Mesothelial cell of epicardium (in vitro differentiated cells): ENCODE data around the gene CPLANE2. TPM values are rescaled to one million over a fixed set of nuclear protein-coding genes. Genes with fewer than 3 reads are reported as not detected.
A peak's percentile ranks its signal among the peaks of the same experiment; 100 is the strongest.

ENCODE experiments used
- DNase-seq, 2 experiments: peaks; one replicate each; pipeline ENCODE4 v3.0.0; 2021; ENCODE audit warnings: low spot score in 2 of 2; ENCODE audit not compliant: unreplicated experiment in 2 of 2
- H3K27ac Mint-ChIP-seq: 2 replicates; pipeline ENCODE4 v1.8.0; 2021; ENCODE audit warnings: mixed read lengths
- H3K27me3 Mint-ChIP-seq: 2 replicates; pipeline ENCODE4 v1.8.0; 2021; ENCODE audit warnings: low read depth, mixed read lengths
- H3K36me3 Mint-ChIP-seq: 2 replicates; pipeline ENCODE4 v1.8.0; 2021; ENCODE audit warnings: mixed read lengths
- H3K4me1 Mint-ChIP-seq: 2 replicates; pipeline ENCODE4 v1.8.0; 2021; ENCODE audit warnings: mixed read lengths
- H3K4me3 Mint-ChIP-seq: 2 replicates; pipeline ENCODE4 v1.8.0; 2021; ENCODE audit warnings: mild to moderate bottlenecking, moderate library complexity, mixed read lengths
- H3K9me3 Mint-ChIP-seq: 2 replicates; pipeline ENCODE4 v1.8.0; 2021; ENCODE audit warnings: mixed read lengths
- total RNA-seq: library from RNA; stranded (reverse); gene quantifications from 3 replicates; pipeline ENCODE4 v1.2.1, GENCODE V29; 2021
- TF ChIP-seq, protein P1 (sequence below): fragments of 200-600 bp; sonication (generic); IDR thresholded peaks from one replicate; pipeline ENCODE4 v1.5.0; 2021; ENCODE audit warnings: antibody characterized with exemption; ENCODE audit not compliant: unreplicated experiment

Gene CPLANE2
- total RNA-seq, 1 donor from 2014 or later, result 10.7 TPM

DNA sequence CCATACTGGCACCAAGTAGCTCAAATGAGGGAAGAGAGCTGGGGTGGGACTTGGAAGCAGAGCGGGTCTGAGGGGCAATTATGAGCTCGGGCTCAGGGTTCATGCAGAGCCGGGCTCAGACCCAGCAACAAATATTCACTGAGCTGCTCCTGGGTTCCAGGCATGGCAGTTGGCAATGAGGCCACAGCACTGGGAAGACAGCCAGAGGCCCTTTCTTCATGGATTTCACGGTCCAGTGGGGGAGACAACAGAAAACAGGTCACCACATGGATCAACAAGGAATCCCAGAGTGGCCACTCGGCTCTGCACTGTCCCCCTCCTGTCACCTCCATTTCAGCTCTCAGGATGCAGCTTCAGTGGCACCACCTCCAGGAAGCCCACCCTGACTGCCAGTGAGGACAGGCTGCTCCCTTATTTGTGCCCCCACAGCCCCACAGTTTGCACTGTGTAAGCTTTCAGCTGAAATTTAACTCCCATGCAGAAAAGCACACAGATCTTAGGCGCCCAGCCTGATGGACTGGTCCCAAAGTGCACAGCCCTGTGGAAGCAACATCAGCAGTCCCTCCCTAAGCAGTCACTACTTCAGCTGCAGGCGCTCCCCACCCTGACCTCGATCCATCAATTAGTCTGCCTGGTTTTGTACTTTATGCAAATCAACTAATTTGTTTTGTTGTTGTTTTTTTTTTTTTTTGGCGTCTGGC, 46.9 kb downstream of the CPLANE2 start:
- Mint-ChIP-seq H3K4me3 (no peak overlapping the region), H3K4me1 (peaks cover 6% of the 10 kb centered on the region), H3K36me3 (no peaks in the 10 kb centered on the region), H3K9me3 (no peaks in the 10 kb centered on the region), H3K27ac (no peak overlapping the region), H3K27me3 (no peaks in the 10 kb centered on the region)
- TF ChIP-seq, protein P1, sequence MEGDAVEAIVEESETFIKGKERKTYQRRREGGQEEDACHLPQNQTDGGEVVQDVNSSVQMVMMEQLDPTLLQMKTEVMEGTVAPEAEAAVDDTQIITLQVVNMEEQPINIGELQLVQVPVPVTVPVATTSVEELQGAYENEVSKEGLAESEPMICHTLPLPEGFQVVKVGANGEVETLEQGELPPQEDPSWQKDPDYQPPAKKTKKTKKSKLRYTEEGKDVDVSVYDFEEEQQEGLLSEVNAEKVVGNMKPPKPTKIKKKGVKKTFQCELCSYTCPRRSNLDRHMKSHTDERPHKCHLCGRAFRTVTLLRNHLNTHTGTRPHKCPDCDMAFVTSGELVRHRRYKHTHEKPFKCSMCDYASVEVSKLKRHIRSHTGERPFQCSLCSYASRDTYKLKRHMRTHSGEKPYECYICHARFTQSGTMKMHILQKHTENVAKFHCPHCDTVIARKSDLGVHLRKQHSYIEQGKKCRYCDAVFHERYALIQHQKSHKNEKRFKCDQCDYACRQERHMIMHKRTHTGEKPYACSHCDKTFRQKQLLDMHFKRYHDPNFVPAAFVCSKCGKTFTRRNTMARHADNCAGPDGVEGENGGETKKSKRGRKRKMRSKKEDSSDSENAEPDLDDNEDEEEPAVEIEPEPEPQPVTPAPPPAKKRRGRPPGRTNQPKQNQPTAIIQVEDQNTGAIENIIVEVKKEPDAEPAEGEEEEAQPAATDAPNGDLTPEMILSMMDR, result no peak
- no peak for DNase-seq

DNA sequence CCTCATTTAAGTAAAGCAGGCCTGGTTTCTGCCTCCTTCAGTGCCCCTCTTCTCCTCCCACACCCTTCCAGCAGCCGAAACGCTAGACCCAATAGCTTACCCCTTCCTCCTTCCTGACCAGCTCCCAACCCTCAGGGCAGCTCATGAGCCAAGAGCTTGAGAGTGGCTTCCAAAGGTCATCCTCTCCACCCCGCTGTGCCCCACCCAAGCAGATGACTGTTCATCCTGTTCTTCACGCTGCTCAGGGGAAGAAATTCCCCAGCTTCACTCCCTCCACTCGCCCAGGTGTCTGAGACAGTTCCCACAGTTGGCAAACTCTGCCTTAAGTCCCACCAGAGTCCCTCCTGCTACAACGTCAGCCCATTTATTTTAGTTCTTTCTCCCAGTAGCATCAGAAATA, 48.0 kb downstream of the CPLANE2 start:
- Mint-ChIP-seq H3K36me3 (no peaks in the 10 kb centered on the region), H3K4me3 (no peak overlapping the region), H3K9me3 (no peaks in the 10 kb centered on the region), H3K27me3 (no peaks in the 10 kb centered on the region), H3K27ac (peak overlapping the region; percentile 11), H3K4me1 (peaks cover 8% of the 10 kb centered on the region)
- DNase-seq, result no peak
- TF ChIP-seq, protein P1, result no peak

DNA sequence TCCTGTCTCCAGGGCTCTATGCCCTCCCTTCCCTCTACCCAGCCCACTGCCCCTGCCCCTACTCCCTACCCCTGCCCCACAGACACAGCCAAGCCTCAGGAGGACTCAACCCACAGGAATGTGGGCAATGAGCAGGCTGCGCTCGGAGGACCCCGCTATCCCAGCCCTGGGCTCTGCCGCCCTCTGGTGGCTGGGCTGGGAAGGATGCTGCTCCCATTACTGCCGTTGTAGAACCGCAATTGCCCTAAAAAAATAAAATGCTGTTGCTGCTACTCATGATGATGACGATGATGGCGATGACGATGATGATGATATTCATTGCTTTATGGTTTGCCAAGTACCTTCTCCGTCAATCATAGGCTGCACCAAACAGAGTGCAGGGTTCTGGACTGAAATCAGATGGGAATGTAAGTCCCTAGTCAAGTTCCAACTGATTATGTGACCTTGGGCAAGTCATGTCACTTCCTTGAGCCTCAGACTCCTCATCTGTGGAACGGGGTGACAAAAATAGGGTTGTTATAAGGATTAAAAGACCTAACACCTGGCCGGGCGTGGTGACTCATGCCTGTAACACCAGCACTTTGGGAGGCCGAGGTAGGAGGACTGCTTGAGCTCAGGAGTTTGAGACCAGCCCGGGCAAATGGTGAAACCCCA, 49.1 kb downstream of the CPLANE2 start:
- no peak overlapping the region for H3K4me3 Mint-ChIP-seq
- DNase-seq, result peak; percentile 71 to 91
- H3K9me3 Mint-ChIP-seq, result no peaks in the 10 kb centered on the region
- TF ChIP-seq, protein P1, result peak; percentile 93
- peaks cover 15% of the 10 kb centered on the region for H3K4me1 Mint-ChIP-seq
- H3K27ac Mint-ChIP-seq, result no peak overlapping the region
- H3K27me3 Mint-ChIP-seq, result no peaks in the 10 kb centered on the region
- no peaks in the 10 kb centered on the region for H3K36me3 Mint-ChIP-seq

DNA sequence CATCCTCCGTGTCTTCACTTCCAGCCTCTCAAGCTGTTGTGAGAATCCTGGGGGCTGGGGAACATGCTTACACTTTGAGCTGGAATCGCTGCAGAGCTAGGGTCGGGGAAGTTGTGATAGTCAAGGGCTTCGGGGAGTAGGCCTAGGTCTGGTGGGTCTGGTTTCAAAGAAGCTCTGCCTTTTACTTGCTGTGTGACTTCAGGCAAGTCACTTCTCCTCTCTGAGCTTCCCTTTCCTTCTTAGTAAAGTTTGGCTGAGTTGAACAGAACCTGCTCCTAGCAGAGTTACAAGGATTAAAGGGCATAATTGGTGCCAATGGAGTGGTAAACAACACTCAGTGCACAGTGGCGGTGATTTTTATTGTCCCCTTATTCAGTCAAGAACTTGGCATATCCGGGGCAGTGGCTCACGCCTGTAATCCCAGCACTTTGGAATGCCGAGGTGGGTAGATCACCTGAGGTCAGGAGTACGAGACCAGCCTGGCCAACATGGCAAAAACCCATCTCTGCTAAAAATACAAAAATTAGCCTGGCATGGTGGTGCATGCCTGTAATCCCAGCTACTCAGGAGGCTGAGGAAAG, 50.2 kb downstream of the CPLANE2 start:
- H3K4me1 Mint-ChIP-seq, result peaks cover 22% of the 10 kb centered on the region

DNA sequence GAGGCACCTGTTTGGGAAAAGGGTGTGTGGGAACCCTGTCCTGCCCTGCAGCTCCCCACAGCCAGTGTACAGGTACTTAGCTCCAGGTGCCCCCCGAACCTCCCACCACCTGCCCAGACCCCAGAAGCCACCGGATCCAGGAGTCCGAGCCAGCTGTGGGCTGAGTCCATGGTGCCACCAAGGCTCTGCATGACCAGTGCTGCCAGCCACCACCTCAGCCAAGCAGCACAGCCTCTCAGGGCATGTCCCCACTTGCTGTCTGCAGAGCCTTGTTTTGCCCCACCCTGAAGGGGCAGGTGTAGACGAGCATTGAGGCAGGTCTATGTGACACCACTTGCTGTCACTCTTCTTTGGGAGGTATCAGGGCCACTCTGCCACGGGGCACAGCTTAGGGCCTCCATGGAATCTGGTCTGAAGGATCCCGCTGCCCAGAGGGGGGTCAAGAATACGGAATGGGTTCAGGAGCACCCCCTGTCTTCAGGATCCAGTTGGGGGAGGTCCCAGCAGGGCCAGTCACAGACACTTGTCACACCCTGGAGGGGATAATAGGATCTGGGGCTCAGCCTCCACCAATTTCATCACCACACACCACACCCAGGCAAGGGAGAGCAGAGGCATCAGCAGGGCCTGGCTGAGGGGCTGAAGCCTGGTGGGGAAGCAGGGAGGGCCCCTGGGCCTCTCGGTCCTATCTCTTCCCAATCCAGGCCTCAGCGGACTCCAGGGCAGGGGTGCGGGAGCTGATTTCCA, 52.3 kb downstream of the CPLANE2 start:
- DNase-seq, result no peak
- TF ChIP-seq, protein P1, result no peak
- Mint-ChIP-seq H3K4me1 (peaks cover 24% of the 10 kb centered on the region), H3K27ac (no peak overlapping the region), H3K4me3 (no peak overlapping the region), H3K36me3 (no peaks in the 10 kb centered on the region), H3K9me3 (no peaks in the 10 kb centered on the region), H3K27me3 (no peaks in the 10 kb centered on the region)

More for the DNA sequence above, 50.2 kb downstream of the CPLANE2 start:
- DNase-seq, result no peak
- H3K27ac Mint-ChIP-seq, result no peak overlapping the region
- no peaks in the 10 kb centered on the region for H3K9me3 Mint-ChIP-seq
- TF ChIP-seq, protein P1, result no peak
- H3K4me3 Mint-ChIP-seq, result no peak overlapping the region
- no peaks in the 10 kb centered on the region for H3K36me3 Mint-ChIP-seq
- H3K27me3 Mint-ChIP-seq, result no peaks in the 10 kb centered on the region
